KMS-11 (cell line): ENCODE data around the gene ATP8A2.

ENCODE experiments used
- H2AFZ ChIP-seq: fragments of 200-600 bp; sonication (generic); 2 replicates; pipeline ENCODE4 v1.6.1; 2016; ENCODE audit warnings: antibody characterized with exemption, mixed run types, low read depth
- H3K27ac ChIP-seq: fragments of 200-600 bp; sonication (generic); 2 replicates; pipeline ENCODE4 v1.6.1; 2016; ENCODE audit warnings: mild to moderate bottlenecking, mixed run types
- H3K27me3 ChIP-seq: fragments of 200-600 bp; sonication (generic); 2 replicates; pipeline ENCODE4 v1.6.1; 2017; ENCODE audit warnings: mild to moderate bottlenecking, low read depth, mixed run types, moderate library complexity; ENCODE audit not compliant: insufficient read depth
- H3K36me3 ChIP-seq: fragments of 200-600 bp; sonication (generic); 2 replicates; pipeline ENCODE4 v1.6.1; 2017; ENCODE audit warnings: mild to moderate bottlenecking, mixed run types; ENCODE audit not compliant: insufficient read depth
- H3K4me1 ChIP-seq: fragments of 200-600 bp; sonication (generic); 2 replicates; pipeline ENCODE4 v1.6.1; 2016; ENCODE audit warnings: mild to moderate bottlenecking, low read depth, mixed run types; ENCODE audit not compliant: poor library complexity, severe bottlenecking
- H3K4me2 ChIP-seq: fragments of 200-600 bp; sonication (generic); 2 replicates; pipeline ENCODE4 v1.7.0; 2016; ENCODE audit warnings: mild to moderate bottlenecking, mixed run types
- H3K4me3 ChIP-seq: fragments of 200-600 bp; sonication (generic); IDR thresholded peaks from 2 replicates; pipeline ENCODE4 v1.6.1; 2017; ENCODE audit warnings: low read depth, low read length, mixed read lengths; ENCODE audit not compliant: insufficient read depth
- H3K79me2 ChIP-seq: fragments of 200-600 bp; sonication (generic); 2 replicates; pipeline ENCODE4 v1.6.1; 2016; ENCODE audit warnings: low read depth, mixed run types; ENCODE audit not compliant: insufficient read depth
- H3K9ac ChIP-seq: fragments of 200-600 bp; sonication (generic); 2 replicates; pipeline ENCODE4 v1.6.1; 2016; ENCODE audit warnings: mild to moderate bottlenecking, mixed run types
- H4K20me1 ChIP-seq: fragments of 200-600 bp; sonication (generic); 2 replicates; pipeline ENCODE4 v1.6.1; 2016; ENCODE audit warnings: mild to moderate bottlenecking, mixed run types; ENCODE audit not compliant: insufficient read depth
- CTCF ChIP-seq: fragments of 200-600 bp; sonication (generic); conservative IDR thresholded peaks from 2 replicates; pipeline ENCODE4 v1.6.1; 2017; ENCODE audit warnings: low read depth, mild to moderate bottlenecking, antibody characterized with exemption, low read length, moderate library complexity, mixed read lengths

The ATP8A2 gene

GRCh38 chr13:25690582-25690981 is 318.8 kb downstream of the ATP8A2 start:
- H2AFZ ChIP-seq = no peak overlapping the region
- H3K36me3 ChIP-seq = no peaks in the 10 kb centered on the region
- H3K9ac ChIP-seq = no peak overlapping the region
- no peaks in the 10 kb centered on the region for H3K79me2 ChIP-seq
- no peaks in the 10 kb centered on the region for H4K20me1 ChIP-seq
- H3K4me2 ChIP-seq = no peak overlapping the region
- no peak overlapping the region for H3K4me3 ChIP-seq
- no peak for TF ChIP-seq CTCF
- H3K27ac ChIP-seq = no peak overlapping the region
- no peaks in the 10 kb centered on the region for H3K27me3 ChIP-seq
- H3K4me1 ChIP-seq = no peaks in the 10 kb centered on the region

- Histone ChIP-seq H3K4me1 (no peaks in the 10 kb centered on the region), H3K36me3 (no peaks in the 10 kb centered on the region), H3K4me3 (no peak overlapping the region), H3K4me2 (no peak overlapping the region), H4K20me1 (no peaks in the 10 kb centered on the region), H2AFZ (no peak overlapping the region), H3K27ac (no peak overlapping the region), H3K27me3 (no peaks in the 10 kb centered on the region), H3K79me2 (no peaks in the 10 kb centered on the region), H3K9ac (no peak overlapping the region)
- no peak for TF ChIP-seq CTCF
Observed at GRCh38 chr13:25691654-25692053, 319.9 kb downstream of the ATP8A2 start.

- no peak overlapping the region for H2AFZ ChIP-seq
- no peak overlapping the region for H3K4me3 ChIP-seq
- no peaks in the 10 kb centered on the region for H3K36me3 ChIP-seq
- H4K20me1 ChIP-seq = no peaks in the 10 kb centered on the region
- no peaks in the 10 kb centered on the region for H3K4me1 ChIP-seq
- H3K4me2 ChIP-seq = no peak overlapping the region
- H3K27ac ChIP-seq = no peak overlapping the region
- no peaks in the 10 kb centered on the region for H3K27me3 ChIP-seq
- no peak overlapping the region for H3K9ac ChIP-seq
- no peaks in the 10 kb centered on the region for H3K79me2 ChIP-seq
- no peak for TF ChIP-seq CTCF
Observed at GRCh38 chr13:25692099-25692498, 320.3 kb downstream of the ATP8A2 start.

- Histone ChIP-seq H3K79me2 (no peaks in the 10 kb centered on the region), H3K4me1 (peaks cover 9% of the 10 kb centered on the region), H3K36me3 (no peaks in the 10 kb centered on the region; the same call in 1 of the 2 replicates), H3K9ac (no peak overlapping the region), H4K20me1 (no peaks in the 10 kb centered on the region), H3K4me2 (no peak overlapping the region), H3K27ac (no peak overlapping the region), H3K27me3 (no peaks in the 10 kb centered on the region), H3K4me3 (no peak overlapping the region), H2AFZ (no peak overlapping the region)
- no peak for TF ChIP-seq CTCF
Observed at GRCh38 chr13:25699056-25699455, 327.3 kb downstream of the ATP8A2 start.
